ENCODE measurements around the gene CSF1. TPM values are rescaled to one million over a fixed set of nuclear protein-coding genes. Genes with fewer than 3 reads are reported as not detected.

CSF1 gene
- total RNA-seq, 1 donor from 2014 or later: 79.8 TPM

GRCh38 chr1:109931189-109931731 is 20.6 kb downstream of the CSF1 start:
- no peak for TF ChIP-seq CTCF (IDR thresholded peaks at IDR 0.05)
- Histone ChIP-seq H3K36me3 (peaks cover 31% of the 10 kb centered on the region), H3K4me1 (peaks cover 59% of the 10 kb centered on the region), H3K27ac (peak overlapping the region; percentile 31), H3K9me3 (no peaks in the 10 kb centered on the region), H3K4me3 (no peak overlapping the region), H3K27me3 (no peaks in the 10 kb centered on the region)
- peak; percentile 86 for DNase-seq
- peak; percentile 85 for ATAC-seq
- intact Hi-C loops (cut with DNase I): no loop called here

- ATAC-seq (no peak), DNase-seq (no peak)
- Histone ChIP-seq H3K27ac (no peak overlapping the region), H3K4me3 (no peak overlapping the region), H3K4me1 (peaks cover 53% of the 10 kb centered on the region), H3K9me3 (no peaks in the 10 kb centered on the region), H3K36me3 (peaks cover 23% of the 10 kb centered on the region), H3K27me3 (no peaks in the 10 kb centered on the region)
- intact Hi-C loops (cut with DNase I): no loop called here
- no peak for TF ChIP-seq CTCF (IDR thresholded peaks at IDR 0.05)
Observed at GRCh38 chr1:109931911-109932636, 21.4 kb downstream of the CSF1 start.

GRCh38 chr1:109932679-109933078 is 22.0 kb downstream of the CSF1 start:
- intact Hi-C loops (cut with DNase I): no loop called here
- DNase-seq (no peak), ATAC-seq (no peak)
- Histone ChIP-seq H3K27ac (no peak overlapping the region), H3K27me3 (no peaks in the 10 kb centered on the region), H3K4me3 (no peak overlapping the region), H3K36me3 (peaks cover 23% of the 10 kb centered on the region), H3K9me3 (no peaks in the 10 kb centered on the region), H3K4me1 (peaks cover 49% of the 10 kb centered on the region)
- no peak for TF ChIP-seq CTCF (IDR thresholded peaks at IDR 0.05)

GRCh38 chr1:109933856-109934711 is 23.4 kb downstream of the CSF1 start:
- ATAC-seq (peak; percentile 39), DNase-seq (no peak)
- no peak for TF ChIP-seq CTCF (IDR thresholded peaks at IDR 0.05)
- H3K27me3 ChIP-seq: no peaks in the 10 kb centered on the region
- H3K27ac ChIP-seq: no peak overlapping the region
- peaks cover 35% of the 10 kb centered on the region for H3K4me1 ChIP-seq
- H3K36me3 ChIP-seq: peaks cover 16% of the 10 kb centered on the region
- intact Hi-C loops (cut with DNase I): no loop called here
- H3K9me3 ChIP-seq: no peaks in the 10 kb centered on the region
- H3K4me3 ChIP-seq: no peak overlapping the region

- peak; percentile 31 for DNase-seq
- Histone ChIP-seq H3K36me3 (peaks cover 2% of the 10 kb centered on the region), H3K4me1 (peaks cover 29% of the 10 kb centered on the region), H3K9me3 (no peaks in the 10 kb centered on the region), H3K27me3 (no peaks in the 10 kb centered on the region), H3K27ac (no peak overlapping the region), H3K4me3 (no peak overlapping the region)
- ATAC-seq: no peak
- intact Hi-C loops (cut with DNase I): no loop called here
- no peak for TF ChIP-seq CTCF (IDR thresholded peaks at IDR 0.05)
Observed at GRCh38 chr1:109935451-109935900, 24.8 kb downstream of the CSF1 start.

Data from upper lobe of right lung (tissue), 1 donor.